HepG2 (cell line): ENCODE results near the gene ENC1.

Experiments
- EP300 ChIP-seq, 3 experiments: sonication (generic) in 1 of 3; formaldehyde crosslinking in 1 of 3; IDR thresholded peaks; 2 replicates each; pipeline versions ENCODE4 v1.5.1 to v1.6.1; 2011 to 2020; ENCODE audit warnings: low read depth in 2 of 3, low read length in 2 of 3, borderline replicate concordance in 1 of 3, improper control_type of control experiment in 1 of 3, mild to moderate bottlenecking in 1 of 3, missing genetic modification reagents in 1 of 3, moderate library complexity in 1 of 3
- HMG20A ChIP-seq: IDR thresholded peaks from 2 replicates; pipeline ENCODE4 v1.6.1; 2016; ENCODE audit warnings: borderline replicate concordance
- KAT2B ChIP-seq: fragments of 150-350 bp; IDR thresholded peaks from 2 replicates; pipeline ENCODE4 v1.6.1; 2014; ENCODE audit warnings: low read depth, low read length, borderline replicate concordance
- ZNF331 ChIP-seq: sonication (generic); formaldehyde crosslinking; IDR thresholded peaks from 2 replicates; pipeline ENCODE4 v1.4.0; 2020; ENCODE audit warnings: missing genetic modification reagents
- ZNF33A ChIP-seq: sonication (generic); formaldehyde crosslinking; IDR thresholded peaks from 2 replicates; pipeline ENCODE4 v1.5.1; 2020; ENCODE audit warnings: missing genetic modification reagents, mild to moderate bottlenecking, moderate library complexity, borderline replicate concordance

- TF ChIP-seq HMG20A (CRISPR knock-in tag) (no peak), ZNF331 (CRISPR knock-in tag) (no peak), ZNF33A (CRISPR knock-in tag) (no peak), EP300 (IDR thresholded peaks at IDR 0.05; ENCODE audit: low read depth in 2 of 2, low read length in 2 of 2) (no peak), EP300 (CRISPR knock-in tag; IDR thresholded peaks at IDR 0.05; ENCODE audit: borderline replicate concordance) (no peak), KAT2B (no peak)
Observed at GRCh38 chr5:74631081-74631953, 9.2 kb downstream of the ENC1 start.
